Spleen (tissue), 7 donors: ENCODE measurements around the gene MUTYH.

Experiments
- CTCF ChIP-seq, 11 experiments: fragments of 200-600 bp in 7 of 11; fragments of 450-650 bp in 4 of 11; sonication (generic) in 4 of 11; IDR thresholded peaks in 8 of 11; conservative IDR thresholded peaks in 3 of 11; 1 replicate in 7 of 11; 2 replicates in 4 of 11; pipeline versions ENCODE4 v1.4.0 to v1.8.0; 2016 to 2021; ENCODE audit warnings: antibody characterized with exemption in 11 of 11, inconsistent platforms in 4 of 11, mild to moderate bottlenecking in 1 of 11
- POLR2A ChIP-seq, 3 donors: fragments of 450-650 bp; IDR thresholded peaks; one replicate each; pipeline ENCODE4 v1.5.1; 2017; ENCODE audit warnings: antibody characterized with exemption in 3 of 3, mild to moderate bottlenecking in 1 of 3
- POLR2AphosphoS5 ChIP-seq, 3 donors: sonication (generic); formaldehyde crosslinking; IDR thresholded peaks; one replicate each; pipeline ENCODE4 v1.5.1; 2017; ENCODE audit warnings: antibody characterized with exemption in 3 of 3
- donor health status: DM: no; HTN: no; CAD: no; lungs with moderate emphysema.
- donor health status: DM: no; HTN: no; CAD: no.
- donor health status: DM: no; HTN: no; CAD: no.

DNA sequence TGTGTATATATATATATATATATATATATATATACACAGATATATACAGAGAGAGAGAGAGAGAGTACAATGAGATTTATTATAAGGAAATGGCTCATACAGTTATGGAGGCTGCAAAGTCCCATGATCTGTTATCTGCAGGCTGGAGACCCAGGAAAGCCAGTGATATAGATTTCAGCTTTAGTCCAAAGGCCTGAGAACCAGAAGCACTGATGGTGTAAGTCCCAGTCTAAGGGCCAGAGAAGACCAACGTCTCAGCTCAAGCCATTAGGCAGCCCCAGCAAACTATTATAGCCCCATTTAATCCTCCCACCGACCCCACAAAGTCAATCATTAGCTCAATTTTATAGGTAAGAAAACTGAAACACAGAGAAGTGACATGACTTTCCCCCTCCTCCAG lies 48.5 kb downstream of the MUTYH start:
- TF ChIP-seq POLR2A (IDR thresholded peaks at IDR 0.05), result no peak
- no peak for TF ChIP-seq CTCF (IDR thresholded peaks at IDR 0.05 in 8 of 11, conservative IDR thresholded peaks at IDR 0.05 in 3 of 11)
- no peak for TF ChIP-seq POLR2AphosphoS5 (IDR thresholded peaks at IDR 0.05)
